Dedifferentiated amniotic fluid mesenchymal stem cell (primary cell): ENCODE data around the gene HINT2.
A peak's percentile ranks its signal among the peaks of the same experiment; 100 is the strongest.

Experiments
- DNase-seq: peaks from one replicate; pipeline ENCODE4 v3.0.0-alpha.2; 2016; ENCODE audit errors: extremely low spot score

HINT2 gene

DNA sequence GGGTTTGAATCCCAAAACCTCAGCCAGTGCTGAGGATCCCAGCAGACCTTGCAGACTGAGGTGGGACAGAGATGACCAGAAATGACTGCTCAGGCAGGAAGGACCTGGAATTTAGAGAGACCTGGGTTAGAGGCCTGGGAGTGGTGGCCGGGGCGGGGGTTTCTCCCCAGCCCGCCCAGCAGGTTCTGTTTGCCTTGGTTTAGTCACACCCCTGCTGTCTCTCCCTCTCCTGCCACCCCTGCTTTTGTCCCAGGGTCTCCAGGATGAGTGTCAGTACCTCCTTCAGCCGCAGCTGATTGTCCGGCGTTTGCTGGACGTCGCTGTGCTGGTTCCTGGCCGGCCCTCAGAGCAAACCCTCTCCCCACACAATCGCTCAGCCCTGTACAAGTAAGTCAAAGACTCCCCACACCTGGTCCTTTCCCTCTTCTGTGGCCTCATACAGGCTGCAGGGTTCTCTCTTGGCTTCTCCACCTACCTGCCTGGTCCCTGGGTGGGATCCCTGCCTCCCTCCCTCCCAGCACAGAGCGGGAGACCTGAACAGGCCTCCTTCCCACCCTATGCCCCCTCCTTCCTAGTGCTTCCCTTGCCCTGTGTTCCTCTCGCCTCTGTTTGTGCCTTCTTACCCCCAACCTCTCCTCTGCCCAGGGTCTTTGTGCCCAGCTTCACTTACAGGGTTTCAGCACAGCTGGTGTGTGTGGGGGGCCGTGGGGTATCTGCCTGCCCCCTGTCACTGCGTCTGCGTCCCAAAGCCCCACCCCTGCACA, 26.2 kb upstream of the HINT2 start:
- DNase-seq, result no peak

DNA sequence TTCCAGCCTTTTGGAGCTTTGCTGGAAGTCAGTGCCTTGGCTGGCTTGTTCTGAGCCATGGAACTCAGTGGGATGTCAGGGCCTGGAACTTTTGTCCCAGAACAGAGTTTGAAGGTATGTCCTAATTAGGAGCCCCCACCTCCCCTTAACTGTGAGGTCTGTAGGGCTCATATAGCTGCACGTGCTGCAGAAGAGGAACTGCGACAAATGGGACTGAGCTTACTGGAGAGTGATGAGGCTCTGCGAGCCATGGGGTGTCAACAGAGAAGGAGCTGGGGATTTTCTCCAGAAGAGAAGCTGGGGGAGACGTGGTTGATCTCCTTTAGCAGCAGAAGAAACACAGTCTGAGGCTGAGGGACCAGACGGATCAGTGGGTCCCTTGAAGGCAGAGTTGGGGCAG, 25.1 kb upstream of the HINT2 start:
- DNase-seq, result no peak

DNA sequence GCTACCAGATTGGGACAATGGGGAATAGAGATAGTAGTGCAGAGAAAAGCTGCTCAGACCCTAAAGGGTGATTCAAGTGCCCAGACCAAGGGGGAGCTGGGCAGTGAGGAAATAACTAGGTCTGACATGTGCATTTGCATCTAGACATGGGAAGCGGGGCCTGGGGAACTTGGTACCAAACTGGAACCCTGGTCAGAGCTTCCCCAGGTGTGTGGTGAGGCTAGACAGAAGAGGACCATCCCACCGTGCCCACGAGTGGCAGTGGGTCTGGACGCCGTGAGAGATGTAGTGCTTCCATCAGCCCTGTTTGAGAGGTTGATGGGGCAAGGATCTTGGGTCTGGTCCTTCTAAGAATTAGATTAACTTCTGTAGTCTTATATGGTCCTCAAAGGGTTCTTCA, 21.8 kb upstream of the HINT2 start:
- no peak for DNase-seq

DNA sequence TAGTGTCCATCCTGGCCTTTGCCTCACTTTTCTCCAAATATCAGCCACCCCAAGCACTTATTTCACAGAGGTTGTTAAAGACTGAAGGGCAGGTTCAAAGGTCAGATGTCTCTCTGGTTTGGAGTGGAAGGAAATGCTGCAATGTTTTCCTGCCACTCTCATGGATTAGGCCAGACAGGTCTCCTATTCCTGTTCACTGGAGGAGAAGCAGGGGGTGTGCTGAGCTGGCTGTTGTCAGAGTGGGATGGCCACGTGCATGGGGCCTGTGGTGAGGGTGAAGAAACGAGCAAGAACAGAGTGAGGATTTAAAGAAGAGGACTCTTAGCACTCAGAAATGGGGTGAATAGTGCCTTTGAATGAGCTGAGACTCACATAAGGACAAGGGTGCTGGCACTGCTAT, 20.9 kb upstream of the HINT2 start:
- no peak for DNase-seq

DNA sequence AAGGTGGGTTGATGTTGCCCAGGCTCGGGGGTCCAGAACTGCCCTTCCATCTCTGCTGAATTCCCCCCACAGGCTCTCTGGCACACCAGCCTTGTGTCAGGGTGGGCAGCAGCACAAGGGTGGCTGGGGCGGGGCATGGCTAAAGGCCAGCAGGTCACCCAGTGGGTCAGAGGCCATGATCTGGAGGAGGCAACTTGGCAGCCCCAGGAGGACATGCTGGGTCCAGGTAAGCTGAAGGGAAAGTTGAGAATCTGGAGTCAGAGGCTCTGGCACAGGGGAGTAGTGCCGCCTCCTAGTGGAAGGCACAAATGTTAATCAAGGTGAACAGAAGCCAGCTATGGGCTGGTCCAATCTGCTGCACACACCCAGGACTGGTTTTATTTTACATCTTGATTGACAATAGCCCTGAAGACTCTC, 20.4 kb upstream of the HINT2 start:
- no peak for DNase-seq

DNA sequence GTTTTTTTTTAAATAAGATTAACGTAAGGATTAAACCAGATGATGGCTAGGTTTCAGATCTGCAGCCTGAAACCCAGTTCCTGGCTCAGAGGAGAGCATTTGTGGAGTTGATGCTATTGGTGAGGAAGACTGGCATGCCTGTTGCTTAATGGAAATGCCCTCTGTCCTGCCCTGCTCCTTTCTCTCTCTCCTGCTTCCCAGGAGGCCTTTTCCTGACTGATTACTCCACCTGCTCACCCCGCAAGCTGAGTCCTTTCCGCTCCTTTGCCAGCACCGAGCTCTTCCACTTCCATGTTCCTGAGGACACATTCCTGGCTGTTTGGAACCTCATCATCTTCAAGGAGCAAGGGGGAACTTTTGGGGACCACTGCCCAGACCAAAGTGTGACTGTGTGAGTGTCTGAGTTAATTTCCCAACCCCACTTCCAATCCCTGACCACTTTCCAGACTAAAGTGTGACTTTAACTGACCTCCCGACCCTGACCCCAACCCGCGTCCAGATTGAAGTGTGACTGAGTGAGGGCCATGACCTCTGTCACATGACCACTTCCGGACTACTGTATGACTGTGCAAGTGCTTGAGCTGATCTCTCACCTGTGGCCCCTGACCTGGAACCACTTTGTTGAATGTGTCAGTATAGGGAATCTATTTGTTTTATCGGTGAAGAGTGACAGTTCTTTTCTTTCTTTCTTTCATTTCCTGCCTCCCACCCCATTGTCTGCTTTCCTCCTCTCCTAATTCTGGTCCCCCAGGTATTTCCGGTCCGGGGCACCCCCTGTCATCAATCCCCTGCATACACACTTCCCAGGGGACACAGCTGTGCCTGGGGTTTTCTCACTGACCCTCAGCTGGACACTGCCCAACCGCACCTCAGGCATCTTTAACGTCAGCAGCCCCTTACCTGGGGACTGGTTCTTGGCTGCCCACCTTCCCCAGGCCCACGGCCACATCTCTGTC, 19.7 kb upstream of the HINT2 start:
- DNase-seq, result no peak

DNA sequence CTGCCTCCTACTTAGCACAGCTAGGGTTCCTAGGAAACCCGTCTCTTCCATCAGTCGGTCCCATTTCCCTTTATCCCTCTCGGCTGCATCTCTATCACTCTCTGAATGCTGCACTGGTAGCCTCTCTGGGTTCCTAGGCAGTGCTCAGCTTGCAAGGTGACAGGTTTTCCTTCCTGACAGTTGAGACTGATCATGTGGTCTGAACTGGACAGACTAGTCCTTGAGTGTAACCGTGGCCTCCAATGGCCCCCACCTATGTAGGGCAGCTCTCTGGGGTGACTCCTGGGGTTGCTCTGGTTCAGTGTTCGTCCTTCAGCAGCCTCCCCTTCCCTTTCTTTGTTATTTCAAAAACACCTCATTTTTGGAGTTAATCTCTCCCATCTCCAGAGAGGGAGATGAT, 18.0 kb upstream of the HINT2 start:
- DNase-seq, result no peak

DNA sequence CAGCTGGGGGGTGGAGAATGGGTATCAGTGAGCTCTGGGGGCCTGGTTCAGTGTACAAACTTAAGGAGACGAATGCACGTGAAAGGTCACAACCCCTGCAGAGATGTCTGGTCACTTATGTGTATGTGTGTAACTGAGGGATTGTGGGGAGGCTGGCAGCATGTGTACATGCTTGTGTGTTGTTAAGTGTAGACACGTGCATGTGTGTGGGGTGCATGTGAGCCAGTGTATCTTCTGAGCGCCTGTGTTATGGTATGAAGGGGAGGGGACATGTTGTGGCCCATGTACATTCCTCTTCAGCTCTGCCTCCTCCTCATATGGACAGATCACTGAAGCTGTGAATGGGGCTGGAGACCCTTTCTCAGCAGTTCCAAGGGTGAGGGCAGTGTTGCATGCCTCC, 16.2 kb upstream of the HINT2 start:
- DNase-seq, result no peak

DNA sequence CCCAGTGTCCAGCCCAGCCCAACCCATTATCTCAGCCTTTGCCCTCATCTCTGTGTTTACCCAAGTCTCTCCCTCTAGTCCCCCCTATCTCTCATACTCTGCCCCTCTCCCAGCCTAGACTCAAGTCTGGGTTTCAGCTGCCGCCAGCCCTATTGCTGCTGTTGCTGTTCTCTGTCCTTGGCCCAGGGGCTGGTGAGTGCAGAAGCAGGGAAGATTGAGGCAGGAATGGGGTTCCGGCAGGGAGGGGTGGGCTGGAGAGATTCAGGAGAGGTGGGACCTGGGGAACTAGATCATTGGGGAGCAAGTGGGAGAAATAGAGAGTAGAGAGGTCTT, 14.9 kb upstream of the HINT2 start:
- no peak for DNase-seq

DNA sequence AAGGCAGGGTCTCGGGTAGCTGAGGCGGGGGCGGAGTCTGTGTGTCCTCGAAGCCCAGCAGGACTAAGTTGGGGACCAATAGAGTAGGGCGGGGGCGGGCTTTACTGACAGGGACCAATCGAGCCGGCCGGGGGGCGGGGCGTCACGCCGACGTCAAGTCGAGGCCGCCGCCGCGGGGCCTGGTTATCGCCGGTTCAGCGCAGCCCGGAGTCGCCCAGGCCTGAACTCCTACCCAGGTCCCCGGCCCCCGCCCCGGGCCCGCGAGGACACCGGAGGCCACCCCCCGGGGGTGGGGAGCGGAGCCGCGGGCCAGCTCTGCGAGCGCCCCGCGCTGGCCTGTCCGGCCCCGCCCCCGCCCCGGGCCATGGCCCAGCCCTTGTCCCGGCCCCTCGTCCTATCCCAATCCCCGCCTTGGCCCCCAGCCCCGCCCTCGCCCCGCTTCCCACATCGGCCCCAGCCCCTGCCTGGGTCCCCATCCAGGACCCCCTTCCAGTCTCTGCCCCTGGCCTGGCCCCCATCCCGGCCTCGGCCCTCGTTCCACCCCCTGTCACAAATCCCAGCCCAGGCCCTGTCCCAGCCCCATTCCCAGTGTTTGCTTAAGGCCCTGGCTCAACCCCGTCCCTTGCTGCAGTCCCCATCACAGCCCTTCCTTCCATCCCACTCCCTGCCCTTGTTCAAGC, 14.4 kb upstream of the HINT2 start, which contains the start of gene TMEM8B:
TSS of gene TMEM8B (plus strand) at position 145 of the 680 bp plus-strand sequence. CDS start at position 365, 220 bp downstream.
- peak; percentile 95 for DNase-seq

DNA sequence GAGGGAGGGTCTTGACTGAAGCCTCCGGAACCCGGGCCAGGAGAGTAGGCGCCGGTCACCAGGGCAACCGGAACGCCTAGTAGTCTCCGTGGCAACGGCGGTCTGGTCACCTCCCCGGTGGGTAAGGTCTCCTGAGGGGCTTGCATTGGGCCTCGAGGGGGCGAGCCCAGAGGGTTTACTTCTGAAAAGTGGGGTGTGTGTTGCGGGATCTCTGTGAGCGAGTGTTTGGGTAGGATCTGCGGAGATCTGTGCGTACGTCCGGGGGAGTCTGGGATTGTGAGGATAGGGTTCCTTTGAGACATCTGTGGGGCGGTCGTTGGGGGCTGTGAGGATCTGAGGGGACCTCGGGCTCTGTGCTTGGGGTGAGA, 13.9 kb upstream of the HINT2 start, which contains the start of gene FAM221B:
TSS of gene FAM221B (minus strand) at position 17 of the 368 bp plus-strand sequence. CDS start 2,571 bp downstream, outside the sequence.
- DNase-seq, result no peak

DNA sequence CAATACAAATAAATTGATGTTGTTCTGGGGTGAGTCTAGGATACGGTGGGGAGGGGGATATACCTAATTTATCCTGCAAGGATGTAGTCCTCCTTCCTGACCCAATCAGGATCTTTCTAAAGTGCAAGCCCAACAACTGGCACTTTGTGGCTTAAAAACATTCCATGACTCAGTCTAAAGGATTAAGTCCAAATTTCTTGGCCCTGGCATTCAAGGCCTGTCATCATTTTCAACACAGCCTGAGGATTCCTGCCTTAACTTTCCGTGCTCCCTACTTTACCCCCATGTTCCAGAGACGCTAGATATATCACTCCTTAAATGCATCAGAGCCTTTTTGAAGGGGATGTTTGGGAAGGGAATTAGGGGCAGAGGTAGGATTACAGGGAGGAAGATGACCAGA, 12.6 kb upstream of the HINT2 start:
- DNase-seq, result peak; percentile 90

DNA sequence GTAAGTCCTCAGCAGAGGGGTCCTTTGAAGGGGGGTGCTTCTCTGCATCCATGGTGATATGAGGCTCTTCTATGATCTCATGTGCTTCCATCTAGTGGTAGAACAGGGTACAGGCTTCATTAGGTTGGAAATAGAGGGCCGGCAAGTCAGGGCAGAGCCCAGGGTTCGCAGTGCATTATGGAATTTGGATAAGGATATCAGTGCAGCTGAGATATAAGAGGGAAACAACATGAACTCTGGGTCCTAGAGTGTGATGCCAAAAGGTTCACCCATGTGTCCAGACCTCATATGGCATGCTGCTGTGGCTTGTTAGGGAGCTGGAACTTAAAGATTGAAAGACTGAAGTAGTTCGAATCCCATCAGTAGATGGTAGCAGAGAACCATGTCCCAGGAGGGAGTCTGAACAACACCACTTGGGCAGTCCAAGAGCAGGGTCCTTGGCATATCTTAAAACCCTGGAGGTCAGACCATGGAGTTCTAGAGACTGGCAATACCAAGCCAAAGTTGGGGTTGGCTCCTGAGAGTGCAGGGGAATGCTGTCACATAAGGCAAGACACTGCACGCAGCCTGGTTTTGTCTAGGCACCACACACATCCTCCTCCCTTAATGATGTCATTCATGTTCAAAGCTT, 11.3 kb upstream of the HINT2 start:
- peak; percentile 59 for DNase-seq

DNA sequence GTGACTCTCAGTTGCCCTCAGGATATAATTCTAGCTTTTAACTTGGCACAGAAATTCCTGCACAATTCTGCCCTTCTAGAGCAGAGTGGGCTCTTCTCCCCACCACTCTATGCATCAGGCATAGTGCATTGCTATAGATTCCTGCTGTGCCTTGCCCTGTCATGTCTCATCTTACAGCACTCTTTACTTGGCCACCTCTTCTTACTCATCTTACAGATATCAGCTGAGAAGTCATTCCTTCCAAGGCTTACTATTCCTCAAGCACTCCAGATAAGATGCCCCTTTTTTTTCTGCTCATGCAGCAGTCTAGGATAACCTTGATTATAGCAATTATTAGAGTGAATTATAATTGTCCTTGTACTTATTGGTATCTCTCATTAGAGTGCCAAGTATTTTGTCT, 8.1 kb upstream of the HINT2 start:
- DNase-seq, result no peak

DNA sequence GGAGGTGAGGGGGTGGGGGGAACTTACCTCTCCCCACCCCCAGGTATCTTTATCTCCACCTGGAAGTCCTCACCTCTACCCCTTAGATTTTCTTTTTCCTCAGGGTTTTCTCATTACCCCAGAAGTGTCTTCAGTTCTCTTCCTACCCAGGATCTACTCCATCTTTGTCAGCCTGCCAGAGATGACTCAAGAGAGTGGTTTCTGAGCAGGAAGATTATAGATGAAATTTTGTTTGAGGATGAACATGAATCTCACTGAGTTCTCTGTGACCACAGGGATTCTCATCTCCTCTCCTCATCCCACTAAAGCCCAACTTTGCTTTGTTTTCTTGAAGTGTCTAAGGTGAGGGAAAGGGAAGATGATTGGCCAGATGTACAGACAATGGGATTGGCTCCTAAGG, 5.2 kb upstream of the HINT2 start:
- DNase-seq, result peak; percentile 23

DNA sequence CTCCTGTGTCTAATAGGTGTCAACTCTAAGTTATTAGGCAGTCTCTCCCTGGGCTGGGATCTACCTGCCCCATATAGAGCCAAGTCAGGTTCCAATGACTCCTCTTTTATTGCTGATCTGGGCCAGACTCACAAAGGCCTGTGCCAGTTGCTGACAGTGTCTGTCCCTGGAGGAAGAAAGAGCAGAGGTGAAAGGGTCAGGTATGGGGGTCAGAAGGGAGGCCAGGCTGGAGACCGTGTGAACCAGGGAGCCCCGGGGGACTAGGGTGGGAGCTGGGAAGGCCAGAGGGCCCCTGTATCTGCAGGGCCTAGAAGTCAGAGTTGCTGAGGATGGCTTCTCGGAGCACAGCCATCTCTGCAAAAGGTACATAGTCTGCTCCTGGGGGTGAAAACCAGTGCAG, 3.5 kb upstream of the HINT2 start:
- no peak for DNase-seq

DNA sequence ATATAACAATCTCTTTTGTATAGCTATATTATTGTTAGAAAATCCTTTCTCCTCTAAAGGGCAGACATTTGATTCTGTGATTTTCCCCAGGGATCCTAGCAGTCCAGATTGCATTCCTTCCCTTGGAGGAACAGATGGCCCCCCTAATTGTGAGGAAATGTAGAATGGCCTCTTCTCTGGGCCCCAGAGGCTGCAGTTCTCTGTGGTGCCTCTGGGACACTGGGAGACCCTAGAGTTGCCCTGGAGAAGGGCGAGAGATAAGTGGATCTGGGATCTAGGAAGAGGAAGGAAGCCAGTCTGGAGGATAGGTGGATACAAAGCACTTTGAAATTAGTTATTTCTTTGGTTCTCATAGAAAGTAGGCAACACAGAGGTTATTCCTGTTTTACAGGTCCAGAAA, 1.9 kb upstream of the HINT2 start:
- no peak for DNase-seq

DNA sequence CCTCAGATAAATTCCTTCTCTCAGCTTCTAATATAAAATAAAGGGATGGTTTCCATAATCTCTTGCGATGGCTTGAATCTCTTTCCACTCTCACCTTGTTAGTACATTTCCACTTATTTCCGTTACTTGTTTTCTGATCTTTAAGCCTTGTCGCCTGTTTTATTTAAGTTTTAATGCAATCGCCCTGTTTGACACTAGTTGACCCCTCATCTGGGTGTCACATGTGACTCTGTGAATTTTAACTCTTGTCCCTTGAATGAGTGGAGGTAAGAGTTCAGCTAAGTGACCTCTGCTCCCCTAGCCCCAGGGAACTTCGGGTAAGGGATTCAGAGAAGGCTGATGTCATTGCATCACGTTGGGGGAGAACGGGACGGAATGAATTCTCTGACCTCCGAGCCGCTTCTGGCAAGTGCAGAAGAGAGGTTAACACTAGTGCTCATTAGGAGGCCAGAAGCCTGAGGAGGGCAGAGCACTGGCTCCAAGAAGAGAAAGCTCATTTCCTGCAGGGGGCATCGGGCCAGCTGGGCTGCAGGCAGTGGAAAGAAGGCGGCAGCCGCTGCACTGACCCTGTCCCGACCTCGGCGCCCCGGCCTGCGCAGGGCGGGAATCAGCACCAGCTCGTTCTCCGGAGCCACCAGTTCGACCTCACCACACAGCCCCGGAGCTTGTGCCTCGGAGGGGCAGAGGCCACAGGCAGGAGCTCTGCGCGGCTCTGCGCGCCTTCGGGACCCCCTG, 569 bp downstream of the HINT2 start:
- DNase-seq, result no peak

DNA sequence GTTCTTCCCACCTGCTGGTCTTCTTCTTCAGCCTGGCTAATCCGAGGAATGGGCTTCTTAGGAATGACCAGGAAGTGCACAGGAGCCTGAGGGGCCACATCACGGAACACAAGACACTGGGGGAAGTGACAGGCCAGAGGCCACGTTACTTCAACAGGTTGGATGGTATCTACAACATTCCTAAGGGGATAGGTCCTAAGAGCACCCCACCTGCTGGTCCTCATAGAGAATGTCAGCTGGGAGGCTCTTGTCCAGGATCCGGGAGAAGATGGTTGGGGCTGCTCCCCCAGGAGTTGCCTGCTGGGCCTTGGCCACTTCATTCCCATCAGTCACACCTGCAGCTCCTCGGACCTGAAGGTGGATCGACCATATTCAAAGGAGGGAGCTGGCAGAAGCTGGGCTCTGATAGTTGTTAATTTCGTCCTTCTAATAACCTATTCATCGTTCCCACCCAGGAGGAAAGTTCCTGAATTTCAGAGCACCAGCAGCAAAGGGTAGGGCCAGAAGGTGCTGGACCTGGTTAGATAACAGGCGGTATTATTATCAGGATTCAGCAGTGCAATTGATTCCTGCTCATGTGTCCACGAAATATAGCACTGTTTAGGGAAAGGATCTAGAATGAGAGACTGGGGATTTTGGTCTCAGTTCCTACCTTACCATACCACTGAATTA, 1.3 kb downstream of the HINT2 start:
- no peak for DNase-seq

DNA sequence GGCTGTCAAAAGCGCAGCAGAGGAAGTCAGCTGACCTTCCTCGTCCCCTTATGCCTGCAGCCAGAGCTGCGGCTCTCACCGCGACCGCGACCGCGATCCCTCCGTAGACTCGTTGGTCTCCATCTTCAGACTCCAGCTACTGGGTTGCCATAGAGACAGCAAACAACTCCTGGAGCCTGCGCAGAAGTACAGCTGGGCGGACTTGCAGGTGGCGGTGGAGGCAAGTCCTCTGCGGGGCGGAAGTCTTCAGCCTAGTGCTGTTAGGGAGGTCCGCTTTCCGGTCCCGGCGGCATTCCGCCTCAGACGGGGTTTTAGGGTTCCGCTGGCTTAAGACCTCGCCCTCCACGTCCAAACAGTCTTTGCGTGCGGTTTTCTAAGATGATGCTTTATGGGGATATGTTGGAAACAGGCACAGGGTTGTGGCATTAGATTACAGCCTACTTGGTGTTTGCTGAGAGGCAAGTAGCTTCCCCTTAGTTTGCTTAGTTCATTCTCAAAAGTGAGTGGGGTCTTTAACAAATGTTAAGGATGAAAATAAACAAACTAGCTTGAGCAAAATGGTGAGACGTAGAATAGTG, 2.7 kb downstream of the HINT2 start, which contains the start of gene SPAG8:
TSS of gene SPAG8 (minus strand) at position 238 of the 578 bp plus-strand sequence. CDS start at position 123, 115 bp downstream.
- DNase-seq, result peak; percentile 94
